ENCODE measurements around the gene EFNA1. TPM values are rescaled to one million over a fixed set of nuclear protein-coding genes. Genes with fewer than 3 reads are reported as not detected.
A peak's percentile ranks its signal among the peaks of the same experiment; 100 is the strongest.

EFNA1 gene
- total RNA-seq, 2 experiments from 2014 or later = not detected

GRCh38 chr1:155086856-155087535 is 40.7 kb upstream of the EFNA1 start:
- no peak for DNase-seq (ENCODE audit: low spot score)
- ChIA-PET CTCF (ENCODE audit: unreplicated experiment) (no interaction called here), POLR2A (interaction anchor here (0.6 kb wide), 1 partner anchor 178 kb away, joined by 3 read pairs; no protein-coding TSS in a partner anchor)
- no peaks in the 10 kb centered on the region for H4K20me1 ChIP-seq (ENCODE audit: insufficient read depth, low read length)
- peak overlapping the region; percentile 99; the same call in 1 of the 2 replicates for H3K4me2 ChIP-seq (ENCODE audit: low read length)
- H3K79me2 ChIP-seq (ENCODE audit: insufficient read depth, low read depth, low read length) = no peaks in the 10 kb centered on the region
- H3K9me2 ChIP-seq (ENCODE audit: insufficient read depth, low read length) = no peaks in the 10 kb centered on the region
- peaks cover 29% of the 10 kb centered on the region for H3K4me1 ChIP-seq (ENCODE audit: insufficient read depth, low read length, poor library complexity, severe bottlenecking)
- no peak overlapping the region for H3K27ac ChIP-seq (ENCODE audit: low read depth, low read length, poor library complexity, severe bottlenecking)
- intact Hi-C loops (cut with micrococcal nuclease; ENCODE audit: unreplicated experiment) = no loop called here
- H3K36me3 ChIP-seq (ENCODE audit: insufficient read depth, low read length) = no peaks in the 10 kb centered on the region
- no peaks in the 10 kb centered on the region for H3K9me3 ChIP-seq (ENCODE audit: low read length)
- H3K4me3 ChIP-seq (ENCODE audit: low read depth, low read length, poor library complexity, severe bottlenecking) = no peak overlapping the region
- TF ChIP-seq EZH2phosphoT487 (IDR thresholded peaks at IDR 0.05; ENCODE audit: borderline replicate concordance, low read depth, low read length) = no peak
- peak; percentile 62 for TF ChIP-seq CTCF (conservative IDR thresholded peaks at IDR 0.05; ENCODE audit: low read length)
- H2AFZ ChIP-seq (ENCODE audit: low read length) = no peak overlapping the region
- TSS peak; percentile 51 for BruUV-seq (replicated peaks)

GRCh38 chr1:155091071-155092051 is 36.3 kb upstream of the EFNA1 start:
- ChIA-PET POLR2A (interaction anchor here (1.5 kb wide), 1 partner anchor 81 kb away, joined by 6 read pairs; the partner anchor contains the start of gene KRTCAP2), CTCF (ENCODE audit: unreplicated experiment) (interaction anchor here (0.7 to 2.0 kb wide), 5 partner anchors 46 to 81 kb away, joined by 3 to 12 read pairs (median 7); partner anchors contain the start of gene KRTCAP2)
- Histone ChIP-seq H3K27ac (ENCODE audit: low read depth, low read length, poor library complexity, severe bottlenecking) (no peak overlapping the region), H2AFZ (ENCODE audit: low read length) (peak overlapping the region; percentile 65), H3K36me3 (ENCODE audit: insufficient read depth, low read length) (no peaks in the 10 kb centered on the region), H3K4me2 (ENCODE audit: low read length) (peak overlapping the region; percentile 55), H3K4me1 (ENCODE audit: insufficient read depth, low read length, poor library complexity, severe bottlenecking) (peaks cover 13% of the 10 kb centered on the region), H4K20me1 (ENCODE audit: insufficient read depth, low read length) (no peaks in the 10 kb centered on the region), H3K9me3 (ENCODE audit: low read length) (no peaks in the 10 kb centered on the region), H3K9me2 (ENCODE audit: insufficient read depth, low read length) (no peaks in the 10 kb centered on the region), H3K79me2 (ENCODE audit: insufficient read depth, low read depth, low read length) (no peaks in the 10 kb centered on the region), H3K4me3 (ENCODE audit: low read depth, low read length, poor library complexity, severe bottlenecking) (no peak overlapping the region)
- intact Hi-C loops (cut with micrococcal nuclease; ENCODE audit: unreplicated experiment) = loop anchor here (1.0 kb wide), 1 partner anchor 76 kb away; no protein-coding TSS in a partner anchor
- DNase-seq (ENCODE audit: low spot score) = peak; percentile 80
- no TSS peak for BruUV-seq (replicated peaks)
- TF ChIP-seq EZH2phosphoT487 (IDR thresholded peaks at IDR 0.05; ENCODE audit: borderline replicate concordance, low read depth, low read length) (no peak), CTCF (conservative IDR thresholded peaks at IDR 0.05; ENCODE audit: low read length) (peak; percentile 97)

Measured in OCI-LY7 (cell line).